GM04504 (cell line): ENCODE data around the gene PYROXD2.

Experiments
- DNase-seq: peaks from one replicate; pipeline ENCODE4 v3.0.0-alpha.2; 2012; ENCODE audit warnings: low read depth

Gene PYROXD2

GRCh38 chr10:98414932-98415730, at the start of gene PYROXD2:
Gene PYROXD2 (minus strand): TSS chr10:98415182. CDS start chr10:98415135, 47 bp downstream.
- peak; percentile 88 for DNase-seq

- DNase-seq, result no peak
These were observed 49.2 kb upstream of the PYROXD2 start for GRCh38 chr10:98463976-98464754.

GRCh38 chr10:98463016-98463415, 48.0 kb upstream of the PYROXD2 start:
- DNase-seq, result no peak

GRCh38 chr10:98461500-98461842, 46.5 kb upstream of the PYROXD2 start:
- no peak for DNase-seq

GRCh38 chr10:98460837-98461499, 46.0 kb upstream of the PYROXD2 start:
- peak; percentile 76 for DNase-seq

GRCh38 chr10:98458809-98459784, 44.1 kb upstream of the PYROXD2 start:
- no peak for DNase-seq

- DNase-seq, result no peak
These were observed 42.7 kb upstream of the PYROXD2 start for GRCh38 chr10:98457721-98458120.

GRCh38 chr10:98456686-98457482, 41.9 kb upstream of the PYROXD2 start:
- DNase-seq, result no peak

GRCh38 chr10:98456043-98456570, 41.1 kb upstream of the PYROXD2 start:
- DNase-seq, result no peak

GRCh38 chr10:98453729-98454128, 38.7 kb upstream of the PYROXD2 start:
- DNase-seq, result no peak

GRCh38 chr10:98450618-98451017, 35.6 kb upstream of the PYROXD2 start:
- no peak for DNase-seq

- no peak for DNase-seq
These were observed 34.3 kb upstream of the PYROXD2 start for GRCh38 chr10:98449287-98449686.

GRCh38 chr10:98446661-98447221, 31.8 kb upstream of the PYROXD2 start, which contains the start of gene HPS1:
Gene HPS1 (minus strand): TSS chr10:98446935. CDS start chr10:98443240, 3,695 bp downstream.
- no peak for DNase-seq

- no peak for DNase-seq
These were observed 31.2 kb upstream of the PYROXD2 start for GRCh38 chr10:98446151-98446660.

- no peak for DNase-seq
These were observed 30.3 kb upstream of the PYROXD2 start for GRCh38 chr10:98445200-98445812.

- DNase-seq, result no peak
These were observed 29.5 kb upstream of the PYROXD2 start for GRCh38 chr10:98444314-98445006.

GRCh38 chr10:98438715-98439114, 23.7 kb upstream of the PYROXD2 start:
- no peak for DNase-seq

GRCh38 chr10:98436704-98437103, 21.7 kb upstream of the PYROXD2 start:
- DNase-seq, result no peak

GRCh38 chr10:98435178-98435577, 20.2 kb upstream of the PYROXD2 start:
- DNase-seq, result no peak
